Fibroblast of pulmonary artery (primary cell): ENCODE data around the gene MAP3K21.

ENCODE experiments used
- DNase-seq: peaks from one replicate; pipeline ENCODE4 v3.0.0-alpha.2; 2010; ENCODE audit warnings: low read depth
- H3K4me3 ChIP-seq: replicated peaks from 2 replicates; pipeline ENCODE4 v1.5.1; 2011; ENCODE audit warnings: low read depth, mild to moderate bottlenecking, control low read depth, low read length, moderate library complexity
- CTCF ChIP-seq: IDR thresholded peaks from 2 replicates; pipeline ENCODE4 v1.5.1; 2011; ENCODE audit warnings: mild to moderate bottlenecking, control low read depth, low read length, inconsistent platforms; ENCODE audit errors: missing control alignments

The MAP3K21 gene

GRCh38 chr1:233409540-233409939 lies 82.0 kb downstream of the MAP3K21 start:
- no peak for TF ChIP-seq CTCF
- no peak overlapping the region for H3K4me3 ChIP-seq
- no peak for DNase-seq

- no peak for DNase-seq
- no peak overlapping the region for H3K4me3 ChIP-seq
- no peak for TF ChIP-seq CTCF
These were observed 83.4 kb downstream of the MAP3K21 start for GRCh38 chr1:233410906-233411305.

GRCh38 chr1:233412812-233413211 lies 85.3 kb downstream of the MAP3K21 start:
- DNase-seq: no peak
- TF ChIP-seq CTCF: no peak

GRCh38 chr1:233421293-233421692 lies 93.8 kb downstream of the MAP3K21 start:
- no peak overlapping the region for H3K4me3 ChIP-seq
- DNase-seq: no peak
- no peak for TF ChIP-seq CTCF

More at GRCh38 chr1:233412812-233413211, 85.3 kb downstream of the MAP3K21 start:
- no peak overlapping the region for H3K4me3 ChIP-seq

- TF ChIP-seq CTCF: peak; percentile 26
- peak; percentile 13 for DNase-seq
- no peak overlapping the region for H3K4me3 ChIP-seq
These were observed 97.3 kb downstream of the MAP3K21 start for GRCh38 chr1:233424779-233425178.

GRCh38 chr1:233427907-233428306 lies 100.4 kb downstream of the MAP3K21 start:
- no peak for DNase-seq
- H3K4me3 ChIP-seq: no peak overlapping the region
- TF ChIP-seq CTCF: no peak

GRCh38 chr1:233431753-233432403 lies 104.4 kb downstream of the MAP3K21 start:
- TF ChIP-seq CTCF: no peak
- H3K4me3 ChIP-seq: no peak overlapping the region
- no peak for DNase-seq
